ENCODE results near the gene HS3ST3A1. TPM values are rescaled to one million over a fixed set of nuclear protein-coding genes. Genes with fewer than 3 reads are reported as not detected.
A peak's percentile ranks its signal among the peaks of the same experiment; 100 is the strongest.

HS3ST3A1 gene
- total RNA-seq, 1 experiment from 2014 or later: 3.4 TPM

GRCh38 chr17:13557077-13557476, 44.7 kb downstream of the HS3ST3A1 start:
- H3K27ac ChIP-seq (ENCODE audit: insufficient read length, low read depth, low read length): no peak overlapping the region
- no peaks in the 10 kb centered on the region for H3K9me3 ChIP-seq (ENCODE audit: control insufficient read depth, low read depth, low read length)
- no peaks in the 10 kb centered on the region for H3K23me2 ChIP-seq (ENCODE audit: insufficient read length, low read depth, low read length, poor library complexity, severe bottlenecking)
- no peaks in the 10 kb centered on the region for H3K79me2 ChIP-seq (ENCODE audit: insufficient read depth, low read length)
- H3K14ac ChIP-seq (ENCODE audit: insufficient read depth, low read length): no peak overlapping the region
- H3K4me1 ChIP-seq (ENCODE audit: insufficient read depth, low read length): peaks cover 3% of the 10 kb centered on the region; the same call in 1 of the 2 replicates
- no peak overlapping the region for H3K18ac ChIP-seq (ENCODE audit: insufficient read length, low read depth, low read length)
- H2BK5ac ChIP-seq (ENCODE audit: insufficient read length, low read length): no peak overlapping the region
- Mint-ChIP-seq H3K27me3 (ENCODE audit: low read depth) (no peaks in the 10 kb centered on the region), H3K36me3 (ENCODE audit: insufficient read depth in 1 of 3, low read depth in 3 of 3) (peaks cover 0 to 4% (median 2%) of the 10 kb centered on the region in 3 experiments; a peak in 1 of 7 replicates), H3K4me1 (peaks cover 12 to 14% of the 10 kb centered on the region in 2 experiments), H3K4me3 (no peak overlapping the region), H3K9me3 (no peaks in the 10 kb centered on the region; a peak in 1 of 5 replicates), H3K27ac (0 out of 7 replicates have a peak overlapping the region, but pooled peaks of 1 of the 3 experiments have one; percentile 29)
- no CpG with 5 or more reads among the region's 6 CpGs for WGBS (ENCODE audit: extremely low coverage, insufficient read length, low lambda C conversion rate)
- no peak for DNase-seq
- H2BK20ac ChIP-seq (ENCODE audit: low read depth, low read length, poor library complexity, severe bottlenecking): no peak overlapping the region
- H4K20me1 ChIP-seq (ENCODE audit: control insufficient read depth, insufficient read depth, insufficient read length): no peaks in the 10 kb centered on the region
- no peak overlapping the region for H4K5ac ChIP-seq (ENCODE audit: insufficient read length, low read depth, low read length)
- no peaks in the 10 kb centered on the region for H3K27me3 ChIP-seq (ENCODE audit: insufficient read depth, low read length)
- H4K91ac ChIP-seq (ENCODE audit: insufficient read length, low read depth, low read length): no peak overlapping the region
- H3K4me2 ChIP-seq (ENCODE audit: insufficient read depth, insufficient read length, low read length): no peak overlapping the region
- H3K4ac ChIP-seq (ENCODE audit: low read depth, low read length): no peak overlapping the region
- no peak overlapping the region for H2AK5ac ChIP-seq (ENCODE audit: insufficient read length, low read length)
- no peak overlapping the region for H2BK120ac ChIP-seq (ENCODE audit: low read depth, low read length, poor library complexity, severe bottlenecking)
- no peak overlapping the region for H2BK15ac ChIP-seq (ENCODE audit: low read depth, low read length)
- H4K8ac ChIP-seq (replicated peaks; ENCODE audit: insufficient read length, low read depth, low read length): no peak overlapping the region
- no peak overlapping the region for H2BK12ac ChIP-seq (ENCODE audit: insufficient read length, low read depth, low read length)
- H3K9ac ChIP-seq (ENCODE audit: extremely low read depth, insufficient read length, low read length): no peak overlapping the region
- no peak overlapping the region for H3K23ac ChIP-seq (ENCODE audit: insufficient read length, low read depth, low read length)
- no peaks in the 10 kb centered on the region for H3K79me1 ChIP-seq (ENCODE audit: insufficient read depth, low read depth, low read length, poor library complexity, severe bottlenecking)
- TF ChIP-seq CTCF (conservative IDR thresholded peaks at IDR 0.05): no peak
- H3K56ac ChIP-seq (ENCODE audit: insufficient read length, low read depth, low read length): no peak overlapping the region
- H3T11ph ChIP-seq (ENCODE audit: low read length): no peak overlapping the region
- no peak overlapping the region for H2AFZ ChIP-seq (ENCODE audit: low read length)
